NCI-H146 treated with DMSO at 0.1 percent for 48 hours (cell line): ENCODE measurements around the gene TADA2A.

Experiments
- DNase-seq: peaks from one replicate; lab custom pipeline; 2025; ENCODE audit not compliant: unreplicated experiment; lab: John Stamatoyannopoulos, UW

Gene TADA2A, protein sequence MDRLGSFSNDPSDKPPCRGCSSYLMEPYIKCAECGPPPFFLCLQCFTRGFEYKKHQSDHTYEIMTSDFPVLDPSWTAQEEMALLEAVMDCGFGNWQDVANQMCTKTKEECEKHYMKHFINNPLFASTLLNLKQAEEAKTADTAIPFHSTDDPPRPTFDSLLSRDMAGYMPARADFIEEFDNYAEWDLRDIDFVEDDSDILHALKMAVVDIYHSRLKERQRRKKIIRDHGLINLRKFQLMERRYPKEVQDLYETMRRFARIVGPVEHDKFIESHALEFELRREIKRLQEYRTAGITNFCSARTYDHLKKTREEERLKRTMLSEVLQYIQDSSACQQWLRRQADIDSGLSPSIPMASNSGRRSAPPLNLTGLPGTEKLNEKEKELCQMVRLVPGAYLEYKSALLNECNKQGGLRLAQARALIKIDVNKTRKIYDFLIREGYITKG

DNA sequence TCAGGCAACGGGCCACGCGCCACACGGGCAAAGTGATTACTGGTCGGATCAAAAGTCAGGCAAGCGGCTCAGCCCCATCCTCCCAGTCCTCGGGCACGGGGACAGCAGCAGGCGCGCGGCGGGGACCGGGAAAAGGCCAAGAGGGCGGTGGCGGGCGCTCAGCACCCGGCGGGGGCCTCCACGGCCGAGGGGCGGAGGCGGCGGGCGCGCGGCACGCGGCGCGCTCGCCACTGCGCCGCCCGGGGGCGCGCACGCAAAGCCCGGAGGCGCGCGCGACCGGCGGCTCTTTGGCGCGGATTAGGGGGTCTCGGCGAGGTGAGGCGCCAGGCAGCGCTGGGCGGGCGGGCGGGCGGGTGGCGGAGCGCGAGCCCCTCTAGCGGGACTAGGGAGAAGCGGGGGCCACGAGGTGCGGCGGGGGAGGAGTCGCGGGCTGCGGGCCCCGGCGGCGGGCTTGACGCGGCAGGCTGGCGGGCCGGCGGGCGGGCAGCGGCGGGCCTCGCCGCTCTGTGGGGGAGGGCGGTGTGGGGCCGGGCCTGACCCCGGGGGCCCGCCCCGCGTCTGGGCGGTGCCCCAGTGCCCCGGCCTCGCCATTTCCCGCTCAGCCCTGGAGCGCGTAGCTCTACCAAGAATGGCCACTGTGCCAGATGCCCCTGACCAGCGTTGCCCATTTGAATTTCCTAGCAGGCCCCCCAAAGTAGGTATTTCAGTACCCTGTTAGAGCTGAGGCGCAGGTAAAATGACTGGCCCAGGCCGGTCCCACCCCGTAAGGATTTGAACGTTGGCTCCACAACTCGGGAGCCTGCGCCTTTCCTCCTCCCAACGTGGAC, at the start of gene TADA2A, which contains the start of gene ACACA:
Gene TADA2A, plus strand, starts transcription at position 252 of the 827 bp plus-strand sequence. CDS start 4,480 bp downstream, outside the sequence.
Gene ACACA, minus strand, starts transcription at position 202 of the 827 bp plus-strand sequence. CDS start 537 bp downstream, outside the sequence.
- peak; percentile 45 for DNase-seq

DNA sequence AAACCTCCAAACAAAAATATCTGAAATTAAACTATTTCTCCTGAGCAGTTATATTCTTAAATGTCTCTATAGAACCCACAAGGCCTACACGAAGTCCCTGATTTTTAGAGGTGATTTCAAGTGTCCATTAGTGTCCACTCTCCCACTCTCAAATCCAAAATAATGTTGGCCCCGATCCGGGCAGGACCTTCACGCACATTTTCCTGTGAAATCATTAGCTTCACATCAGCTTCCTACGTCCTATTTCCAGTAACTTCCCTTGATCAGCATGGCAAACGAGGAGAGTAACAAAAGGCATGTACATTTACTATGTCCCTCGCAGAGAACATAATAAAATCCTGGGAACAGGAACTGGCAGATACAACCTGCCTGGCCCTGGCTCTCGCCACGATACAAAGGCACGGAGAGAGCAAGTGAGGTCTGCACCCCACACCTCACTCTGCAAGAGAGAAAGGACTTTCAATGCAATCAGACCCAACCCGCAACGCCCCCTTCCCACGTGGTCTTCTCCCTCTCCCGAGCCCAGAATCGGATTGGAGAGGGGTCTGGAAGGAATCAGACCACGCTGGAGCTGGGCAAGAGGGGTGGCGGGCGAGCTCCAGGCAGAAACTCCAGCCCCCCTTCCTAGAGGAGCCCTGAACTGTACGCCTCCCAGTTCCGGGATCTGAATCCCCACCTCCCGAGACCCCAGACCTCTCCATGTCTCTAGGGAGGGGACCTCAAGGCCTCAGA, 48.4 kb upstream of the TADA2A start:
- peak; percentile 50 for DNase-seq

- DNase-seq, result peak; percentile 92
Measured at GRCh38 chr17:37358830-37359681, 47.6 kb upstream of the TADA2A start.

DNA sequence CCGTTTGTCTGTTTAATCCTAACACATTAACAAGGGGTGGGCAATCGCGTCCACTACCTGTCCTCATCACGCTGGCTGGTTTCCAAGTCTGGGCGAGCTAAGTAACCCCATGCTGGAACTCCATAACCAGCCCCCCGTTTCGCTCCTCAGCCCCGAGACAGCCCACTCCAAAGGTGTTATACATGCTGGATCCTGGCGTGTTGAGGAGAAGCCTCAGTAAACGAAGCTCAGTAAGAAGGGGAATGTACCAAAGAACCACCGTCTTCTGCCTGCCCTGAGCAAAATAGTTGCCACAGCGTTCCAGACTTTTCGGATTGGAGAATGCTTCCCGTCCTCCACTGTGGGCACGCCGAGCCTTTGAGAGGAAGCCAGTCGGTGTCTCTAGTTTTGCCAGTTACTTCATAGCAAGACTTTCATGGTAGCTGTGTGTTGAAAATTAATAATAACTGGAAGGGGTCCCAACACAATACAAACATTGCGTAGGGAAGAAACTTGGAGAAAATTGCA, 47.0 kb upstream of the TADA2A start:
- DNase-seq, result no peak

DNA sequence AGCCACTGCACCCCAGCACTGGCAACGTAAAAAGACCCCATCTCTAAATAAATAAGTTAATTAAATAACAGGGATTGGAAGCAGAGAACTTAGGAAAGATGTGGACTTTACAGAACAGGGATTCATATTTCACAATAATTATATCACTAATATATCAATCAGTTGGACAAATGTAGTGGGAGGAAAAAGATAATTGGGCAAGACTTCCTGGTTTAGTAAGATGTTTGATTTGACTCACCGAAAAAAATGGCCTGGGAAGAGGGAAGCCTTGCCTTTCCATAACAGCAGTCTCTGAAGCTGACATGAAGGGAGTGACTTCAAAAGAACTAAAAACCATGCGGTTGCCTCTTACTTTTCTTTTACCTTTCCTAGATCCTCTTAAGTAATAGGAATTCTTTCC, 46.1 kb upstream of the TADA2A start:
- no peak for DNase-seq

GRCh38 chr17:37361543-37361942, 45.1 kb upstream of the TADA2A start:
- no peak for DNase-seq

DNA sequence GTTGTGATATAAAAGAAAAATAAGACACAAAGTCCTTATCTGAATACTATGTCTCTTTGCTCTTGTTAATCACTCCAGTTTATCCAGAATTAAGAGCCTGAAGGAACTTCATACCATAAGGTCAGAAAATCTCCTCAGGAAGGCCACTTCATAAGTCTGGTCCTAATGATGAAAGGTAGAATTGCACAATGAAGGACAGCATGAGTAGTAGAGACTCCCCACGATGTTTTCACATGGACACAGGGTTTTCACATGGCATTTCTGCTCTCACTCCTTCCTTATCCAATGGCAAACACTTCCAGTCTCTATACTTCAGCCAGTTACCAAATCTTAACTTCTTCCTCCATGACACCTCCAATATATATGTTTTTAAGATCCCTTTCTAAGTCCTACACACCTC, 41.1 kb upstream of the TADA2A start:
- DNase-seq, result no peak

- no peak for DNase-seq
Measured at GRCh38 chr17:37368577-37368976, 38.1 kb upstream of the TADA2A start.

GRCh38 chr17:37373530-37374159, 33.0 kb upstream of the TADA2A start:
- peak; percentile 83 for DNase-seq

DNA sequence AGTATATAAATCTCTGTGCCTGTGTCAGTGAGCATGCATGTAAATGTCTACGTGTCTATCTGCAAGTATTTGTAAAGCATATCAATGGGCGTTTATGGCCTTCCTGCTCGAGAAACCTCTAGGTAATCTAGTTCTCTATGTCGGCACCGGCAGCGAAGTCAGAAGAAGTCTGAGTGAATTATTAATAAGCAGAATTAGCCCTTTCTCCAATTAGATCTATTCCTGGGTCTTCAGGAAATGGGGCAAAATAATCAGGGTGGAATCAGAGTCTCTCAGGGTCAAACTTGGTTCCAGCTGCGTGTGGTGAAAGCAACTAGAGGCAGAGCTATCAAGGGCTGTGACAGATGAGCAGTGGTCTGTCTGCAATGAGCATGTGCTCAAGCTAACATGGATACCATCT, 31.0 kb upstream of the TADA2A start, which contains the start of gene C17orf78:
Gene C17orf78, plus strand, starts transcription at position 280 of the 400 bp plus-strand sequence. Its CDS starts 108 bp downstream, at position 388.
- DNase-seq, result no peak

DNA sequence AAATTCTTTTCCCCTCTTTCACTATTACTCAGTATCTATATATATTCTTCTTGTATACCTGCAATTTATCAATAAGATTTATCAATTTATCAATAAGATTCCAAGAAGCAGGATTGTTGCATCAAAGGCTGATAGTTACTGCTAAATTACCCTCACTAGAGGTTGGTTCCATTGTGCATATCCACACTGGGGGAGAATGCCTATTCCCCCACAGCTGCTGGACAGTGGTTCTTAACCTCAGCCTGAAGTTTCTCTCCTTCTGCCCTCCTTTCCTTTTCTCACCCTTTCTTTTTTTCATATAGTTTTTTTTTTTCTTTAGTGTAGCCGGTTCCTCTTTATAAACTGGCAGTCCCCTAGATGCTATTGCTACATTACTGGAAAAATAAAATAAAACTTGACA, 24.6 kb upstream of the TADA2A start:
- no peak for DNase-seq

DNA sequence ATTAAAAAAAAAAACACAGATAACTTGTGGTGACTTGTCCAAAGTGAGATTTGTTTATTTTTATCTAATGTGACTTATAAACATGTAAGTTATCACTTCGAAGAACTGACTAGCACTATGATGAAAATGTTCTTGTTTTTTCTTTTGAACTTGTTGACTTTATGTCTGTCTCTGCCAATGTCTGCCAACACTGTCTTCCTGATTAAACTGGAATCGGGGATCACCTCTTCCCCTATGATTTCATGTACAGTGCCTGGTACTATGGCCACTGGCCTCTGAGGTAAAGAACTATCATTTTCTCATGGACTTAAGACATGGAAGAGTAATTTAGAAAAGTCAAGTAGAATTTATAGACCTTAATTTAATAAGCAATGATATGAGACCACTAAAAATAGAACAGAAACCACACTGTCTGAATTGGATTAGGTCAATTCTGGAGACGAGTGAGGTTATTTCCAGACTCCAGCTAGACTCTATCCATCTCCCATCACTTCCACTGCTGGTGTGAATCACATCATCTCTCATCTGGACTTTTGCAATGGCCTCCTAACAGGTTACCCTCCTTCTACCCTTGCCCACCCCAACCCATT, 22.0 kb upstream of the TADA2A start:
- no peak for DNase-seq

- no peak for DNase-seq
Measured at GRCh38 chr17:37385474-37385990, 21.2 kb upstream of the TADA2A start.

- no peak for DNase-seq
Measured at GRCh38 chr17:37386462-37386861, 20.2 kb upstream of the TADA2A start.

DNA sequence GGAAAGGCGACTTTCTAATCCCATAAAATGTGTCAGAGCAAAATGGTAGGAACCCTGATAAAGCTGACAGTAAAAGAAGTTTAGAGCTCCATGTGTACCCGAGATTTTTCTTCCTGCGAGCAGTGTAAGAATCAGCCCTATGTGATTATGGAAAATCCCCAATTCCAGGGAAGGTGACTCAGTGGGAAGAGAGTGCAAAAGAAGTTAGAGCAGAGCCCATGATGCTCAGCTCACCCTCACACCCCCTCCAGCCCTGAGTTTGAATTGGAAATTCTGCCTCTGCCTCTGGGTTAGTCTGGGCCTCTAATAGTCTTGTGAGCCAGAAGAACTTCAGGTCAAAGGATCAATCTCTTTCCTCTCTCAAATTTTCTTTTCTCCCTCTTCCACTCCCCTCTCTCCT, 18.4 kb upstream of the TADA2A start:
- no peak for DNase-seq

- no peak for DNase-seq
Measured at GRCh38 chr17:37389160-37389559, 17.5 kb upstream of the TADA2A start.

DNA sequence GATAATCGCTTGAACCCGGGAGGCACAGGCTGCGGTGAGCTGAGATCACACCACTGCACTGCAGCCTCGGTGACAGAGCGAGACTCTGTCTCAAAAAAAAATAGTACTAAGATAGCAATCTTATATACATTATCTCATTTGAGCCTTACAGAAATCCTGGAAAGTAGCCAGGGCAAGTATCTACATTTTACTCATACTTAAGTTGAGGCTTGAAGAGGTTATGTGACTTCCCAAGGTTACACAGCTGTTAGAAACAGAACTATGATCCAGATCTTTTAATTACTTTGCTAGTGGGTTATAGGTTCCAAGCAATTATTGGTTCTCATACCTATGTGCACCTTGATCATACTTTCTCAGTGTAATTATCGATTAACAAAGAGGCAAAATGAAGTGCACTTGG, 15.5 kb upstream of the TADA2A start:
- DNase-seq, result no peak

DNA sequence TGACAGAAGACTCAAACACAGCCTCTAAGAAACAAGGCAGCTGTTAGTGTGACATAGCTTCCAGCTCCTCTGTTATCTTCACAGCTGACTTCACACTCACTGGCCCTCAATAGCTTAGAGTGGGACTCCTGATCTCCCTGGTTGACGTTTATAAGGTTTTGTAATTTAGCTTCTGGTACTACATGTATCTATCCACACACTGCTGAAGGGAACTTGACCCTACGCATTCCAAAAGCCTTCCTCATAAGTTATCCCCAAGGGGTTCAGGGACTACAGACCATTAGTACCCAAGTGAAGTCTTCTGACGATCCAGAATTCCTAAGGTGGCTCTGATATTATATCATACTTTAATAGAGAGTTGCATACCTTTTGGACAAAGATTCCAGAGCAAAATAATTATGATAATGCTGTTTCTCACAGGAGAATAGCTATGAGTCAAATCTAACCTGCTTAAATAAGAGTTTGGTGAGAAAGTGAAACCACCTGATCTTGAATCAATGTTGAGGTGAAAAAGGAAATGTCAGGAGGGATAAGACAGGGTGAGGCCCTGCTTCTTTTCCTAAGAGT, 14.6 kb upstream of the TADA2A start:
- no peak for DNase-seq

- DNase-seq, result no peak
Measured at GRCh38 chr17:37393352-37393751, 13.3 kb upstream of the TADA2A start.
